Ecto neural progenitor cell (in vitro differentiated cells): ENCODE data around the gene FAM53B.
"Not testable (repeated sequence)": the region's sequence is repeated elsewhere in the genome, so short reads cannot be mapped to it uniquely, and the experiment has no call there.

Experiments
- DNase-seq: peaks from one replicate; pipeline ENCODE4 v3.0.0-alpha.2; 2018; ENCODE audit warnings: low spot score

The FAM53B gene

DNA sequence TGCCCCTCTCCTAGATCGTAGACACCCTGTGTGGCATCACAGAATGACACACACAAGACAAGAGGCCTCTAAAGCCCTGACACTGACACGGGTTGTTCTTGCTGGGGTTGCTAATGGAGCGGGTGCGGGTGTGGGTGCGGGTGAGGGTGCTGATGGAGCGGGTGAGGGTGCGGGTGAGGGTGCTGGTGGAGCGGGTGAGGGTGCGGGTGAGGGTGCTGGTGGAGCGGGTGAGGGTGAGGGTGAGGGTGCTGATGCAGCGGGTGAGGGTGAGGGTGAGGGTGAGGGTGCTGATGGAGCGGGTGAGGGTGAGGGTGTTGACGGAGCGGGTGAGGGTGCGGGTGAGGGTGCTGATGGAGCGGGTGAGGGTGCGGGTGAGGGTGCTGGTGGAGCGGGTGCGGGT, 134.0 kb downstream of the FAM53B start:
- DNase-seq: not testable (repeated sequence)

DNA sequence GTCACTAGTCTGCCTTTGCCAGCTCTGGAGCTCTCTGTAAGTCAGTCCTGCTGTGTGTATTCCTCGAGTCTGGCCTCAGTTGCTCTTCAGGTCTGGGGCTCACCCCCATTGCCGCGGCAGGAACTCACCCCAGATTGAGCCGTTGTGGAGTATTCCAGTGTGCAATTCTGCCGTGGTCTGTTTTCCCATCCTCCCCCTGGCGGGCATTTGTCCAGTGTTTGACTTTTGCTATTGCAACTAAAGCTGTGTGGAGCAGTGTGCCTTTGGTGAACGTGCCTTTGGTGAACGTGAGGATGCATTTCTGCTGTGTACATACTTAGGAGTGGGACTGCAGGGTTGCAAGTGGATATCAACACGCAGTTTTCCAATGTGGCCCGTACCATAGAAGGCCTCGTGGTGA, 134.5 kb downstream of the FAM53B start:
- no peak for DNase-seq

DNA sequence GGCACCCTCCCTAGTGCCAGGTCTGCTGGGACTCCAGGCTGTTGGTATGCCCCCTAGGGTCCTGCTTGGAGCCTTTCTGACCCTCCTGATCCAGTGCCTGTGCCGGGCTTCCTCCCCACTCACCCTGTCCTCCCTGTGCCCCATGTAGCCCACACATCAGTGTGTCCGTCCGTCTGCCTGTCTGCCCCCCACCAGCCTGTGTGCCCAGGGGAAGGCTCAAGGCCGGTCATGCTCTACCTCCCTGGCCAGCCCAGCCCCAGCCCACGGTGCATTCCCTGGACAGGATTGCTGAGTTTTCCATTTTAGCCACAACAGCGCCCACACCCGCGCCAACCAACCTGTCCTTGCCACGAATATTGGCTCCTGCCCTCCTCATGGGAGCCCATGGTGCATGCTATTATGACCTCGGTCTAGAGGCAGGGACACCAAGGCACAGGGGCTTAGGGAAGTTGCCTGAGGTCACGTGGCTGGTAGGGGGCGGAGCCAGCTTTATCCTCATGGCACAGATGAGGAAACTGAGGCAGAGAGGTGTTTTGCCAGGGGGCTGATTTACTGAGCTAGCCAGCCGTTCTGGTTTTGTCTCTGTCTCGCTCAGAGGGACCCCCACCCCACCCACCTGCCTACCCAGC, 136.0 kb downstream of the FAM53B start:
- DNase-seq: no peak

DNA sequence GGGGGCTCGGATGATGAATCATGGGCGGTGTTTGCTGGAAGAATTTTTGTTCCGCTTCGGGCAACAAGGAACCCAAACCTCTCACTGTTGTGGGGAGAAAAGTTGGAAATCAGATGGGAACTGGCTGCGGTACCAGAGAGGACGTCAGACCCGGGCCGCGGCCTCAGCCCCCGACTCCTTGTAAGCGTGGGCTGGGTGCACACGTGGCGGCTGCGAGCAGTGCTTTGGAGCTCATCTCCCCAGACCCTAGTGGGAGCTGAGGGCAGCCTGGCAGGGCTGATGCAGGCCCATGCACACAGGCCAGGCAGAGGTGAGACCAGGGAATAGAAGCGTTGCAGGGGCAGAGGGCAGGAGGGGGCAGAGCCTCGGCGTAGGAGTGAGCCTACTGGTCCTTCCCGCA, 136.5 kb downstream of the FAM53B start:
- no peak for DNase-seq

DNA sequence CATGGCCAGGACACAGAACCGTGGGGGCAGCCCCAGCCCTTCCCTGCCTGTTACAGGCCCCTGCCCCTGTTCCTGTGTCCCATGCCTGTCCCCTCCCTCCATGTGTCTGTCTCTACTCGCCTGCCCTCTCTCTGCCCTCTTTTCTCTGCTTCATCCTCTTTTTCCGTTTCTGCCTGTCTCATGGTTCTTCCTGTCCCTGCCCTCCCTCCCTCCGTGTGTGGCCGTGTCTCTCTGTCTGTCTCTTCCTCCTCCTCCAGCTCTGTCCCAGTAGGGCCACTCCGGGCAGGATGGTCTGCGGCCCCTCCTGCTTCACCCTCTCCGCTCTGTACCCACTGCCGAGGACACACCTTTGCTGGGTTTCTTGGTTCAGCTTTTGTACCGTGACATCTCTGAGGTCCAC, 137.4 kb downstream of the FAM53B start:
- no peak for DNase-seq

DNA sequence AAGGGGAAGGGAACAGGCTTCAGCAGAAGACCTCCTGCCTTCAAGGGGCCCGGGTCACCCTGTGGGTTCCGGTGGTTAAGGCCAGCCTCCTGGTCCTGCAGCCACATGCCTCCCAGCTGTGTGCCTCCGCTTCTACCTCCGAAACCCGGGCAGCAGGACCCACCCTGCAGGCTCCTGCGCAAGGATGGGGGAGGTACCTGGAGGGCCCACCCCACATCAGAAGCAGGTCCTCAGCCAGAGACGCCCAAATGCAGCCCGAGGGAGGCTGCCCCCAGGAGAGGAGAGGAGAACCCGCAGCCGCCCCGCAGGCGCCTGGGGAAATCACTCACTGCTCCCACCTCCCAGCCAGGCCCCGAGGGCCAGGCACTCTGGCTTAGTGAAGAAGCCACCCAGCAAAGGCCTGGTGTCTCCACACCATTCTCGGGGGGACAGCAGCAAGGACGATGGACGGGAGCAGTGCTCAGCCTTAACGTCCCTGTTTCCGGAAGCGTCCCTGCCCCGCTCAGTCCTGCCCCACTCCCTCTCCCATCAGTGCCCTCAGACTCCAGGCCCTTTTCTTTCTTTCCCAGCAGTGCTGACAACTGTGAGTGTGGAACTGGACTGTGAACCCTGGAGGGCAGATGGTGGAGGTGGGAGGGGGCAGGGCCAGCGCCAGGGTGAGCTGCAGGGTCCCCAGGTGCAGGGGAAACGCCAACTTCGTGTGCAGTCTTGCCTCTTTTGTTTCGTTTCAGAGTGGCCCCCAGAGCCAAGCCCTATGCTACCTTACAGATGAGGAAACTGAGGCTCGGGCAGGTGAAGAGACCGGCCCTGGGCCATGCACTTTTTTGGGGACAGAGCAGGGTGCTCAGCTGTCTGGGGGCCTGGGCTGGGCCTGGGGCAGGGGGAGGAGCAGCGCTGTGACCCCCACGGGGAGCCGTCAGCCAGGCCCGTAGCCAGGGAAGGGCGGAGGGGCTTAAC, 138.0 kb downstream of the FAM53B start:
- DNase-seq: no peak

DNA sequence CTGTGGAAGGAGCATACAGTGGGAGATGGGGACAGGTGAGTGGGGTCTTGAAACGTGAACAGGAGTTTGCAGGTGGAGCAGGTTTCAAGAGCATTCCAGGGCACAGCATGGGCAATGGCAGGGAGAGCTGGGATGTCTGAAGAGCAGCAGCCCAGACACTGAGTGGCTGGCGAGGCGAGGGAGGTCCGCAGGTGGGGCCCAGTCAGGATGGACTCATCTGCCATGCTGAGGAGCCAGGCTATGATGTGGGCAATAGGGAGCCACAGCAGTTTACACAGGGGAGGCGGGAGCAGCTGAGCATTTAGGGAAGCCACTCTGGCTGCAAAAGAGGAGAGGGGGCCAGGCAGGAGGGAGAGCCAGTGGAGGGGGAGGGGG, 138.7 kb downstream of the FAM53B start:
- DNase-seq: no peak

DNA sequence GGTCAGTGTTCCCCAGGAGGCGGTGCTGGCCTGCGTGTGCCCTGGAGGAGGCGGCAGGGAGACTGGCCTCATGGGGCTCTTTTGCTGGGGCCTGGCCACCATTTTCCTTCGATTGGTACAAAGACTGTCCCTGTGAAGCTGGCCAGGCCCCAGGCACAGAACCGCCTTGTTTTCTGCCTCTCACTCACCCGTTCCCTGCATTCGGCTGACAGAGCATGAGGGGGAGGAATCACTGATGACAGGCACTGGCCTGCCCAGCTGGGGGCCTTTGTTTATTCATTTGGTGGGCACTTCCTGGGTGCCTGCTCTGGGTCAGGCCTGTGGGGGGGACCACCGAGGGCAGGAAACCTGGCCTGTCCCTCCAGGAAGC, 139.2 kb downstream of the FAM53B start:
- DNase-seq: no peak

DNA sequence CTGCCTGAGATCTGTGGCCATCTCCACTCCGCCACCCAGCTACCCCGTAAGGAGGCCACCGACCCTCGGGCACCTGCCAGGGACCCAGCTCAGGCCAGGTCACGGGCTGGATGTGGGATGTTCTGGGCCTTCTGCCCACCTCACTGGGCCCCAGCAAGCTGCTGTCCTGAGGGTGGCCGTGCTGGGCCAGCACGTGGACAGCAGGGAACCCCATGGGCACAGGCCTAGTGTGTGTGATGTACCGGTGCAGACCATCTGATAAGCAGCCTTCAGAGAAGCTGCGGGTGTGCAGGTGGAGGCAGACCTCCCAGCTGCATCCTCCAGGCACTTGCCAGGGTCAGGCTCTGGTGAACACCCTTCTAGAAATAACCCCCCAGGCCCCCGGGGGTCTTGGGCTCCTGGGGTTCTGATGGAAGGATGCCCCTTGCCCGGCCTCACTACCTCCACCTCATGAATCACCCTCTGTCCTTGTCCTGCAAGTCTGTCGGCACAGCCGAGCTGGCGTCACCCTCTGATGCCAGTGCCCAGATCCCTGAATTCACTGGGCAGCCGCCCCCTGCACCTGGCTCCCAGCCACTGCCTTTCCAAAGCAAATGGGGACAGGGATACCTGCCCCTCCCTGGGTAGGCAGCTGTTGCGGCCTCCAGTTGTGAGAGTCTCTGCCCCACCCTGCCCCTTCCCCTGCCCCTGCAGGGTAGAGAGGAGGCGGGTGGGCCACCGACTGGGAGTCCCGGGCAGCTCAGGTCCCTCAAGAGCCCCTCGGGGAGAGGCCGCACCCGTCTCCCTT, 139.8 kb downstream of the FAM53B start:
- DNase-seq: no peak

DNA sequence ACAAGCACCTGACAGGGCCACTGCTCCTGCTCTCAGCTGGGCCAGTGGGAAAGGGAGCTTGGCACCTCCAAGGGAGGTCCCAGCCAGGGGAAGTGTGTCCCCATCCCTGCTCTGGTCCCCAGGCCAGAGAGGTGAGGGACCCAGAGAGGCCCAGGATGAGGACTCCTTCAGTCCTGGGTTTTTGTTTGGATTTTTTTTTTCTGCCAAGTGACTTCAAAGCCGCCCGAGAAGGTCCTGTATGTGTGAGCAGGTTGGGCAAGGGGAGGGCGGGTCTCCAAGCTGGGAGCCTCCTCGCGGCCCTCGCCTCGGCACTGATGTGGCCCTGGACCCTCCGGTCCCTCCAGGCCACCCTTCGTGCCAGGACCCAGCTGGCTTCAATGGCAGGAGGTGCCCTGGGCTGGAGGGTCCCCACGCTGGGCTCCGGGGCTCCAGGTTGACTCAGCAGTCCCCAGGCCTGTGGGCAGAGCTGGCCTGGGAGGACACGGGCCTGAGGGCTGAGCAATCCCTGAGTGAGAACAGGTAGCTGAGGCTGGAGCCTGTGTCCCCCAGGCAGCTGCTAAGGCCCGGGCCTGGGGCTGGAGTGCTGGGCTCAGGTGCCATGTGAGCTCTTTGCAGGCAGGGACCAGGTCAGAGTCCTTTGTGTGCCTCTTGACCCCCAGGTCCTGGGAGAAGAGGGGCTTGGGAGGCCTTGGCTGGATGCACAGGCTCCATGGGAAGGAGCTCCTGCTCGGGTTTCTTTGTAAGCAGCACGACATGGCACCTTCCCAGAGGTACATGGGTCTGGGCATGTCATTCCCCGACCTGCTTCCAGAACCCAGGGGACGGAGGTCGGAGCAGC, 140.6 kb downstream of the FAM53B start:
- DNase-seq: no peak

DNA sequence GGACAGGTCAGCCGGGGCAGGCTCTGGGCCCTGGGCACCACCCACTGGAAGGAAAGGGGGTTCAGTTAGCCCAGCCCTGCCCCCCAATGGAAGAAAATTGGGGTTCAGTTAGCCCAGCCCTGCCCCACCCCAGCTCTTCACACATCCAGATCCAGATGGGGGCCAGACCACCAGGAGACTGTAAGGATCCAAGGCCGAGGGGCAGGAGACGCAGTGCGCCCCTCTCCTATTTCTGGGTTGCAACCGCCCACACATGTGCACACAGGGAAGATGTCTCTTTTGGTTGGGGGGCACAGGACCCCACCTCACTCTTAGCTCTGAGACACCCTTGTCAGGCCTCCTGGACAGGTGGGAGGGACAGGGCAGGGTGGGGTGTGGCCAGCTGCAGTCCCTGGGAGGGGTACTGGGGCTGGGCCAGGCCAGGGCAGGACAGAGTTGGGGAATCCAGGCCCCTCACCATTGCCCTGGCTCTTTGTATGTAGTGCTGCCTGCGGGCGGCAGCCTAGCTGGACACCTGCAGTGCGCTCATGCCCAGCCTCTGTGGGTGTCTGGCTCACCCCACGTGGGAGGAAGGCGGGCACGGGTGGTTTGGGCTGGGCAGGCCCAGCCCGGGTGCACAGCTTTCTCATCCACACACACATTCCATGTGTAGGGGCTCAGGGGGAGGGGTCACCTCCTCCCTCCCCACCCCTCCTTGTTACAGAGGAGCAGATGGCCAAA, 141.4 kb downstream of the FAM53B start:
- DNase-seq: no peak

DNA sequence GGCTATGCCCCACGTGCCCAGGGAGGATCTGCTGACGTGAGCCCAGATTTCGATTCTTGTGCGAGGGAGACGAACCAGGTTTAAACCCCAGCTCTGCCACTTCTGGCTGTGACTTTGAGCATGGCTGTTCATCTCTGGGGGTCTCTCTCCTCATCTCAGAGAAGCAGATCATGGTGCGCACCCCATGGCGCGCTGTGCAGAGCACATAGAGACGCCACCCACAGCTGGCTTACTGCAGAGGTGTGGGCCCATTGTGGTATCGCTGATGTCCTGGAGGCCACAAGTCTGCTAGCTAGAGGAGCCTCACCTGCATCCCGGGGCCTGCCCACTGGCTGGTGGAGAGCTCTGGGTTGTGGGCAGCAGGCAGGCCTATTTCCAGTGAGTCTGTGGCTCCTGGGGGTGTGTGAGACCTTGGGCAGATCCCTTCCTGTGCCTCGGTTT, 142.0 kb downstream of the FAM53B start:
- DNase-seq: no peak

DNA sequence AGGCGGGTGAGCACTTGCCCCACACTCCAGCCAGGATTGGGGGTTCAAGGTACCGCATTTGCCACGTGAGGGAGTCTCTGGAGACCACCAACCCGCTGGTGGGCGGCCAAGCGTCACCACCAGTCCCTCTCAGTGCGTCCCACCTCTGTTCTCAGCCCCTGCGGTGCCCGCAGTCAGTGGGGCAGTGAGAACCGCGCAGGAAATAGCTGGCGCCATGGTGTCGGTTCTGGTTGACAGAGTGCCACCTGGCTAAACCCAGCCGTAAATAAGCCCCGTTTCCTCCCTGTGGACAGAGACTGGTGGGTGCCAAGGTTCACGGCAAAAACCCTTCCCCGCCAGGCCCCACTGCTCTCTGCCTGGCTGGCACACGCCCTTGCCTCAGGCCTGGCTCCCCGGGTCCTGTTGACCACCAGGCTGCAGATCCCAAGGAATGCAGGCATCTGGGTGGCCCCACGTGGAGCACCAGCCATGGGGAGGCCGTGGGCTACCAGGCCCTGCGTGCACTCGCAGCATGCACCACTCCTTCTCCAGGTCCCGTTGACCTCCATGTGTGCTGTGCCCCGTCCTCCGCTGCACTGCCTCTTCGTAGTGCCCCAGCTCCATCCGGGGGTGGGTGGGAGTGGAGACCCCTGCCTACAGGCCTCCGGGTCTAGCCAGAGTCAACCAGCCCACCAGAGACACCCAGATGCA, 142.6 kb downstream of the FAM53B start:
- DNase-seq: no peak

DNA sequence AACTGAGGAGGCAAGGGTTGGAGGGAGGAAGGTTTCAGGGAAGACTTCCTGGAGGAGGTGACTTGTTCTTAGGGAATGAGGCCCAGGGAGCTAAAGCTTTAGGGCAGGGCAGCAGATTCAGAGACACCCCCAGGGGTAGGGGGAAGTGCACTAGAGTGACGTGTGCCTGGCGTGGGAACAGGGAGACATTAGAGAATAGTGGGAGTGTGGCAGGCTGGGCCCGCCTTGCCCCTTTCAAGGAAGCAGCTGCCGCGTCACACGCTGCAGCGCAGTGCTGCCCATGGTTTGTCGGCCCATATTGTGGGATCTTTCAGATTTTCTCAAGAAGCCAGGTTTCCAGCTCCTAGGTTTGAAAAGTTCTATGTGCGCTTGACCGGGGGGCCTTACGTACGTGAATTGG, 143.2 kb downstream of the FAM53B start:
- no peak for DNase-seq

DNA sequence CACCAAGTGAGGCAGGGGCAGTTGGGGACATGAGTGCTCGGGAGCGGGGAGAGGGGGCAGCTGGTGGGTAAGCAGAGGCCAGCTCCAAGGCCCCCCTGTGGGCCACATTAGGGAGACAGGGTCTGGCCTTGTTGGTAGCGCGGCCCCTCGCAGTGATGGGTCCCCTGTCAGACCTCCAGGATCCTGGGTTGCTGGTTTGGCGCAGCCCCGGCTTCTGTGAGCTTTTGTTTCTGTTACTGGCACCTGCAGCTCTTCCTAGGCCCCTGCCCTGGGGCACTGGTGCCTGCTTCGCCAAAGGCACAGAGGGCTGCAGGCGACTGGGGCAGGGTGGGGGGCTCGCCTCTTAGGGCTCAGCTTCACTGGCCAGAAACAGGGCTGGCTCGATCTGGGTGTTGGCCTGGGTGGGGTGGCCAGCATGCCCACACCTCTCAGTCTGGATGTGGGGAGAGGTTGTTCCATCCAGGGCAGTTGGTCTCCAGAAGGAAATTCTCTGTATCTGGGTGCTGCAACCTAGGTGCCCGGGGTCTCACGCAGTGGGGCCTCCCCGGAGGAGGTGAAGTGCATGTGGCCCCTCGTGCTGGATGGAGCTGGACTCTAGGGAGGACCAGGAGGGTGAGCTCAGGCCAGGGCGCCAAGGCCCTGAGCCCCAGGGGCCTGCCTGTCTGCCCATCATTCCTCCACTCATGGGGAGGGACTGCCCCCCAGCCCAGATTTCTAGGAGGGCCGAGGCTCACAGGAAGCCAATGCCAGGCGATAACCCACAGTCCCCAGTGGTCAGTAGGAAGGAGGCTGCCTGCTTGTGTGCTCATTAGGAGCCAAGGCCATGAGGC, 143.9 kb downstream of the FAM53B start:
- no peak for DNase-seq

DNA sequence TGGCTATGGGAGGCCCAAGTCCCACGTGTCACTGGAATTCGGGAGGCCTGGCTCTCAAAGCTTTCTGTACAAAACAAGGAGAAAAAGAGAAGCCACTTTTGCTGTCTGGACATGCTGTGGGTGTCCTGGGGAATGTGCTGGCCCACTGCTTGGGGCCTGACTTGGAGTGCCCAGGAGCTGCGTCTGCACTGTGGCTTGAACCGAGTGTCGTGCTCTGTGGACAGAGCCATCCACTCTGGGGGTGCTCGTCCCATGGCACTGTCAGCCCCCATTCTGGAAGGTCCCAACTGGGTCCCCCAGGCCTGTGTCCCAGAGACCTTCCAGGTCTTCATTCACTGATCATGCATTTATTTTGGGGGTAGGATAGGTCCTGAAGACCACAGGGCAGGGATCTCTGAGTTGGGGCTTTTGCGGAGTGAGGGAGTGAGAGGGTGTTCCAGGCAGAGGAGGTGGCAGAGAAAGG, 144.6 kb downstream of the FAM53B start:
- DNase-seq: no peak

DNA sequence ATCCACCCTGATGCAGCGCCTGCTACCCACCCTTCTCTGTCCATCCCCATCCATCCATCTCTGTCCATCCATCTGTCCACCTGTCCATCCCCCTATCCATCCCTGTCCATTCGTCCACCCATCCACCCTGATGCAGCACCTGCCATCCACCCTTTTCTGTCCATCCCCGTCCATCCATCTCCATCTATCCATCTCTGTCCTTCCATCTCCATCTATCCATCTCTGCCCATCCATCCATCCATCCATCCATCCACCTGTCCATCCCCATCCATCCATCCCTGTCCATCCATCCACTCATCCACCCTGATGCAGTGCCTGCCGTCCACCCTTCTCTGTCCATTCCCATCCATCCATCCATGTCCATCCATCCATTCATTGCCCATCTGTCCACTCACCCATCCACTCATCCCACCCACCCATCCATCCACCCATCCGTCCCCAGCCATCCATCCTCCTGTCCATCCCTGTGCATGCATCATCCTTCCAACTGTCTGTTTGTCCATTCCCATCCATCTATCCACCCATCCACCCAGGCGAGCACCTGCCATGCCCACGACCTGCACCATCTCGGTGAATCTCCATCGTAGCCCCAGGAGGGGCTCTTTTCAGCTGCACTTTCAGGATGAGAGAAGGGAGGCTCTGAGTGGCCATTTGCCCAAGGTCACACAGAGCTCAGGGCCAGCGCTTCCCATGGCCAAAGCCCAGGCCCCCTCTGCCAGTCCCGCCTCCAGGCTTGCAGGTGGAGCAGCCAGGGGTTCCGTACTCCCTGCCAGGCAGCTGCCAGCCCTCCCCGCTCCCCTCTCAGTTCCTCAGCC, 145.2 kb downstream of the FAM53B start:
- no peak for DNase-seq

DNA sequence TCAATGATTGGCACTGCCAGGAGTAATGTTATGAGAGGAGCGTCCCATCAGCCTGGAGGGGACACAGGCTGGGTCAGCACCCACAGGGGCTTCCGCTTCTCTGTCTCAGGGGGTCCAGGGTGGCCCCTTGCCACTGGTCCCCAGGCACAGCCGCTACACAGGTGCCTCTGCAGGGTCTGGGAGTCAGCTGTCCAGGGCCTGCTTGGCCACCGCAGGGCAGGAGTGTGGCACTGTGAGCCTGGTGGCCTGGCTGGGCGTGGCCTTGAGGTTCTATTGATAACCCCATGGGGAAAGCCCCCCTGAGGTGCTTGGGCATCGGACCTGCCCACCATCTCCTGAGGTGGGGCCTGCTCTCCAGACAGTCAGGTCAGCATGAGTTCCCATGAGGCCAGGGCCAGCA, 146.0 kb downstream of the FAM53B start:
- no peak for DNase-seq

DNA sequence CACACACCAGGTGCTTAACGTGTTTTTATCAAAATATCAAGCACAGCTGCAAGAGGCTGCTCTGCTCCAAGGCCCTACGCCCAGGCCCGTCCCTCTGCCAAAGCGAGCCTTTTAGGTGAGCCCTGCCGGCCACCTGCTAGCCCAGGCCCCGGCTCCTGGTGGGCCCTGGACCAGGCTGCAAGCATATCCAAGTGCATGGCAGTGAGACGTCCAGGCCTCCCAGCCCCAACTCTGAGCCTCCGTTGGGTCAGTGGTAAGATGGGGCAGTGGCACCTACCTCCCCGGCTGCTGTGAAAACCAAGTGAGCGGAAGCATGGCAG, 146.4 kb downstream of the FAM53B start:
- no peak for DNase-seq
